Body of pancreas (tissue), 4 donors: ENCODE results near the gene TEF.

ENCODE experiments used
- POLR2A ChIP-seq, 3 donors: fragments of 450-650 bp; IDR thresholded peaks; one replicate each; pipeline ENCODE4 v1.6.1; 2016; ENCODE audit warnings: antibody characterized with exemption in 3 of 3, mild to moderate bottlenecking in 2 of 3
- TF ChIP-seq, protein P1 (sequence below), 7 experiments: fragments of 450-650 bp in 4 of 7; fragments of 200-600 bp in 3 of 7; sonication (generic) in 3 of 7; IDR thresholded peaks; one replicate each; pipeline ENCODE4 v1.5.1; 2016 to 2019; ENCODE audit warnings: antibody characterized with exemption in 7 of 7

DNA sequence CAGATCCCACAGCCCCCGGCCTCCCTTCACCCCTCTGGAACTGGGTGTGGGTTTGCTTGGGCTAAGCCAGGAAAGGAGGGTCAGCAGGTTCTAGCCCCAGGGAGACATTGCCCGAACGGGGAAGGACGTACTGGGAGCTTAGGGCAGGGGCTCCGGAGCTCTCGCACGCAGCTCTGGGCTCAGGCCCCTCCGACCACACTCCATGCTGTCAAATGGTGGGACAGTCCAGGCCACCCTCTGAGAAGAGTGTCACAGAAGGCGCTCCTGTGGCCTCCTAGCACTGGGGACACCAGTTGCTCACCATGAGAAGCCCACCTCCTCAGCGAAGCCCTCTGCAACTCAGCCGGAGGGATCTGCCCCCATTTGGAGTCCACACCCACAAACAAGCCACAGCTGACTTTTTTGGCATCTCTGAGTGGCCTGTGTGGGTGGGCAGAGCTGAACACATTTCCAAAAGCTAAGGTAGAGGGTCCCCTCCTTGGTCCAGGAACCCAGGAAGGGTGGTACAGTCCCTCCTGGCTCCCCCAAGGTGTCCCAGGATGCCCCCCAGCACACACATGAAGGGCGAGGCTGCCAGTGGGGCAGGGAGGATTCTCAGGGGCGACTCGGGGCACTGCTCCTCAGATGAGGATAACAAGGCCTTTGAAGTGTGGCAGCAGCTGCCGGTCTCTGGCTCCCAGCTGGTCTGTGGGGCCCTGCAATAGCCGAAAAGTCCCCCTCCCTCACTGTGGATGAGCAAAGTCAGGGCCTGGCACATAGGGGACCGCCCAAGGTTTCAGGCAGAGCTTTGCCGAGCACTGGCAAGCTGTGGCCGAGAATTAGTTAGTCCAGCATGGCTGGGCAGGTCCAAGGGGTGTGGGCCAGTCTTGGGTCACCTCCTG lies 13.0 kb upstream of the TEF start:
- no peak for TF ChIP-seq POLR2A (IDR thresholded peaks at IDR 0.05)
- TF ChIP-seq, protein P1, sequence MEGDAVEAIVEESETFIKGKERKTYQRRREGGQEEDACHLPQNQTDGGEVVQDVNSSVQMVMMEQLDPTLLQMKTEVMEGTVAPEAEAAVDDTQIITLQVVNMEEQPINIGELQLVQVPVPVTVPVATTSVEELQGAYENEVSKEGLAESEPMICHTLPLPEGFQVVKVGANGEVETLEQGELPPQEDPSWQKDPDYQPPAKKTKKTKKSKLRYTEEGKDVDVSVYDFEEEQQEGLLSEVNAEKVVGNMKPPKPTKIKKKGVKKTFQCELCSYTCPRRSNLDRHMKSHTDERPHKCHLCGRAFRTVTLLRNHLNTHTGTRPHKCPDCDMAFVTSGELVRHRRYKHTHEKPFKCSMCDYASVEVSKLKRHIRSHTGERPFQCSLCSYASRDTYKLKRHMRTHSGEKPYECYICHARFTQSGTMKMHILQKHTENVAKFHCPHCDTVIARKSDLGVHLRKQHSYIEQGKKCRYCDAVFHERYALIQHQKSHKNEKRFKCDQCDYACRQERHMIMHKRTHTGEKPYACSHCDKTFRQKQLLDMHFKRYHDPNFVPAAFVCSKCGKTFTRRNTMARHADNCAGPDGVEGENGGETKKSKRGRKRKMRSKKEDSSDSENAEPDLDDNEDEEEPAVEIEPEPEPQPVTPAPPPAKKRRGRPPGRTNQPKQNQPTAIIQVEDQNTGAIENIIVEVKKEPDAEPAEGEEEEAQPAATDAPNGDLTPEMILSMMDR (IDR thresholded peaks at IDR 0.05): no peak
